Prostate gland (tissue), 2 donors: Measurements from ENCODE around the gene TSPAN3. TPM values are rescaled to one million over a fixed set of nuclear protein-coding genes. Genes with fewer than 3 reads are reported as not detected.

Experiments used
- DNase-seq: peaks from one replicate; pipeline ENCODE4 v3.0.0-alpha.2; 2019; ENCODE audit warnings: low spot score
- H3K27ac ChIP-seq, 2 donors: fragments of 200-600 bp; sonication (generic); 2 replicates each; pipeline ENCODE4 v1.5.1; 2017 to 2019
- H3K27me3 ChIP-seq: fragments of 200-600 bp; sonication (generic); replicated peaks from 2 replicates; pipeline ENCODE4 v1.5.1; 2019; ENCODE audit not compliant: insufficient read depth
- H3K36me3 ChIP-seq, 2 donors: fragments of 200-600 bp; sonication (generic); 1 replicate in 1 of 2; 2 replicates in 1 of 2; pipeline versions ENCODE4 v1.5.1 to v1.8.1; 2017 to 2019
- H3K4me1 ChIP-seq: fragments of 200-600 bp; sonication (generic); replicated peaks from 2 replicates; pipeline ENCODE4 v1.5.1; 2019
- H3K4me3 ChIP-seq, 2 donors: fragments of 200-600 bp; sonication (generic); 2 replicates each; pipeline ENCODE4 v1.5.1; 2017 to 2019
- H3K9me3 ChIP-seq: fragments of 200-600 bp; sonication (generic); 2 replicates; pipeline ENCODE4 v1.5.1; 2017
- POLR2A ChIP-seq: fragments of 450-650 bp; IDR thresholded peaks from one replicate; pipeline ENCODE4 v1.6.1; 2016; ENCODE audit warnings: antibody characterized with exemption, mild to moderate bottlenecking
- POLR2AphosphoS5 ChIP-seq: sonication (generic); formaldehyde crosslinking; IDR thresholded peaks from one replicate; pipeline ENCODE4 v1.6.1; 2017; ENCODE audit warnings: antibody characterized with exemption
- WGBS: methylation state at CpG from one replicate; pipeline ENCODE4 v1.1.5; 2018; 5-methylcytosine and 5-hydroxymethylcytosine counted together
- intact Hi-C: fragments of 100-400 bp; cut with DNase I; formaldehyde crosslinking; loops from one replicate; pipeline ENCODE4 v1.14.2; 2022
- total RNA-seq, 2 donors: library from RNA; depleted of rRNA; stranded (reverse); fragments of >200 nt; gene quantifications; one replicate each; pipeline ENCODE4 v1.1.0, GENCODE V29; 2016
- TF ChIP-seq, protein P1 (sequence below), 4 experiments: fragments of 200-600 bp in 2 of 4; fragments of 450-650 bp in 2 of 4; sonication (generic) in 2 of 4; IDR thresholded peaks; 1 replicate in 3 of 4; 2 replicates in 1 of 4; pipeline ENCODE4 v1.5.1; 2016 to 2019; ENCODE audit warnings: antibody characterized with exemption in 4 of 4, mild to moderate bottlenecking in 2 of 4, moderate library complexity in 2 of 4

Gene TSPAN3
- total RNA-seq, 2 donors from 2014 or later = 234 to 238 TPM

GRCh38 chr15:77002436-77002835 is 68.5 kb downstream of the TSPAN3 start:
- intact Hi-C loops = no loop called here
- no peak overlapping the region for H3K27ac ChIP-seq
- TF ChIP-seq POLR2A (no peak), POLR2AphosphoS5 (no peak)
- TF ChIP-seq, protein P1, sequence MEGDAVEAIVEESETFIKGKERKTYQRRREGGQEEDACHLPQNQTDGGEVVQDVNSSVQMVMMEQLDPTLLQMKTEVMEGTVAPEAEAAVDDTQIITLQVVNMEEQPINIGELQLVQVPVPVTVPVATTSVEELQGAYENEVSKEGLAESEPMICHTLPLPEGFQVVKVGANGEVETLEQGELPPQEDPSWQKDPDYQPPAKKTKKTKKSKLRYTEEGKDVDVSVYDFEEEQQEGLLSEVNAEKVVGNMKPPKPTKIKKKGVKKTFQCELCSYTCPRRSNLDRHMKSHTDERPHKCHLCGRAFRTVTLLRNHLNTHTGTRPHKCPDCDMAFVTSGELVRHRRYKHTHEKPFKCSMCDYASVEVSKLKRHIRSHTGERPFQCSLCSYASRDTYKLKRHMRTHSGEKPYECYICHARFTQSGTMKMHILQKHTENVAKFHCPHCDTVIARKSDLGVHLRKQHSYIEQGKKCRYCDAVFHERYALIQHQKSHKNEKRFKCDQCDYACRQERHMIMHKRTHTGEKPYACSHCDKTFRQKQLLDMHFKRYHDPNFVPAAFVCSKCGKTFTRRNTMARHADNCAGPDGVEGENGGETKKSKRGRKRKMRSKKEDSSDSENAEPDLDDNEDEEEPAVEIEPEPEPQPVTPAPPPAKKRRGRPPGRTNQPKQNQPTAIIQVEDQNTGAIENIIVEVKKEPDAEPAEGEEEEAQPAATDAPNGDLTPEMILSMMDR (IDR thresholded peaks at IDR 0.05) = no peak
- no peak for DNase-seq
- H3K4me3 ChIP-seq = no peak overlapping the region
- no peaks in the 10 kb centered on the region for H3K27me3 ChIP-seq
- no peaks in the 10 kb centered on the region for H3K9me3 ChIP-seq
- no peaks in the 10 kb centered on the region for H3K36me3 ChIP-seq
- no peaks in the 10 kb centered on the region for H3K4me1 ChIP-seq
- WGBS = 60% methylated on average over 7 of the region's 7 CpGs

GRCh38 chr15:77001966-77002365 is 68.9 kb downstream of the TSPAN3 start:
- TF ChIP-seq POLR2A (no peak), POLR2AphosphoS5 (no peak)
- TF ChIP-seq, protein P1 (IDR thresholded peaks at IDR 0.05) = no peak
- DNase-seq = no peak
- no peak overlapping the region for H3K27ac ChIP-seq
- WGBS = 79% methylated on average over 4 of the region's 4 CpGs
- H3K4me1 ChIP-seq = no peaks in the 10 kb centered on the region
- intact Hi-C loops = no loop called here
- no peak overlapping the region for H3K4me3 ChIP-seq
- H3K27me3 ChIP-seq = no peaks in the 10 kb centered on the region
- H3K36me3 ChIP-seq = no peaks in the 10 kb centered on the region
- H3K9me3 ChIP-seq = no peaks in the 10 kb centered on the region

- Histone ChIP-seq H3K36me3 (no peaks in the 10 kb centered on the region), H3K9me3 (no peaks in the 10 kb centered on the region), H3K27me3 (no peaks in the 10 kb centered on the region), H3K27ac (no peak overlapping the region), H3K4me3 (no peak overlapping the region), H3K4me1 (no peaks in the 10 kb centered on the region)
- TF ChIP-seq POLR2A (no peak), POLR2AphosphoS5 (no peak)
- TF ChIP-seq, protein P1 (IDR thresholded peaks at IDR 0.05) = no peak
- DNase-seq = no peak
- intact Hi-C loops = no loop called here
- WGBS = 58% methylated on average over 4 of the region's 4 CpGs
These were observed 69.6 kb downstream of the TSPAN3 start for GRCh38 chr15:77001351-77001750.

GRCh38 chr15:76999996-77000395 is 70.9 kb downstream of the TSPAN3 start:
- Histone ChIP-seq H3K27me3 (no peaks in the 10 kb centered on the region), H3K4me3 (no peak overlapping the region), H3K36me3 (no peaks in the 10 kb centered on the region), H3K27ac (no peak overlapping the region), H3K4me1 (no peaks in the 10 kb centered on the region), H3K9me3 (no peaks in the 10 kb centered on the region)
- WGBS = 100% methylated on average over 2 of the region's 2 CpGs
- intact Hi-C loops = no loop called here
- TF ChIP-seq POLR2AphosphoS5 (no peak), POLR2A (no peak)
- TF ChIP-seq, protein P1 (IDR thresholded peaks at IDR 0.05) = no peak
- no peak for DNase-seq

- Histone ChIP-seq H3K9me3 (no peaks in the 10 kb centered on the region), H3K36me3 (no peaks in the 10 kb centered on the region), H3K27ac (no peak overlapping the region), H3K27me3 (no peaks in the 10 kb centered on the region), H3K4me1 (no peaks in the 10 kb centered on the region), H3K4me3 (no peak overlapping the region)
- TF ChIP-seq, protein P1 (IDR thresholded peaks at IDR 0.05) = no peak
- no peak for TF ChIP-seq POLR2AphosphoS5
- no peak for TF ChIP-seq POLR2A
- intact Hi-C loops = no loop called here
- WGBS = 82% methylated on average over 8 of the region's 8 CpGs
- no peak for DNase-seq
These were observed 72.1 kb downstream of the TSPAN3 start for GRCh38 chr15:76998663-76999285.
